SH-SY5Y (cell line): ENCODE measurements around the gene FZD10.

Experiments
- GATA2 ChIP-seq: IDR thresholded peaks from 2 replicates; pipeline ENCODE4 v1.6.1; 2011; ENCODE audit warnings: mild to moderate bottlenecking, low read depth, low read length
- GATA3 ChIP-seq: IDR thresholded peaks from 2 replicates; pipeline ENCODE4 v1.6.1; 2011; ENCODE audit warnings: low read depth, mild to moderate bottlenecking, low read length, moderate library complexity

DNA sequence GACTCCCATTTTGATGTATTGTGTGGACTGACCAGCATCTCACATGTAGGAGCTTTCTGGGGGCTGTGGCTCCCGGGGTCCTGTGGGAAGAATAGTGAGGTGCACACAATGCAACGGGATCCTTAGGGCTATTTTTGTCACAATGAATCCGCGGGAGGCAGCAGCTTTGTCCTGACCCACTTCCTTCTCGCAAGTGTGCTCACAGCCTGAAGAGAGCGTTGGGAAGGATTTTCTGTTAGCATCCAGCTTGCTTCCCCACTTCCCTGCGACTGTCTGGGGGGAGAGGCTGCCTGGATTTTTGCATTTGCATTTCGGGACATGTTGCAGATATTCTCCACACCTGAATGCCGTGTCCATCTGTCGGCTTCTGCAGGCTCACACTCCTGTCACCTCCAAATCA lies 31.9 kb downstream of the FZD10 start:
- no peak for TF ChIP-seq GATA3
- no peak for TF ChIP-seq GATA2
